ENCODE data around the gene SRC. TPM values are rescaled to one million over a fixed set of nuclear protein-coding genes. Genes with fewer than 3 reads are reported as not detected.
"Not testable (repeated sequence)": the region's sequence is repeated elsewhere in the genome, so short reads cannot be mapped to it uniquely, and the experiment has no call there.

The SRC gene
- total and polyA plus RNA-seq, 8 donors, result 37.4 to 93.0 (median 71.5) TPM

- ATAC-seq (peak; percentile 7), DNase-seq (peak in 1 of 4 donors; percentile 30)
- Histone ChIP-seq H3K4me1 (peaks cover 6 to 23% of the 10 kb centered on the region in 2 donors), H3K27ac (peak overlapping the region in 1 of 2 donors; percentile 18), H3K9me3 (no peaks in the 10 kb centered on the region), H3K36me3 (no peaks in the 10 kb centered on the region), H3K4me3 (no peak overlapping the region), H3K27me3 (no peaks in the 10 kb centered on the region)
- intact Hi-C loops (cut with DNase I), result no loop called here
- TF ChIP-seq, protein P1, sequence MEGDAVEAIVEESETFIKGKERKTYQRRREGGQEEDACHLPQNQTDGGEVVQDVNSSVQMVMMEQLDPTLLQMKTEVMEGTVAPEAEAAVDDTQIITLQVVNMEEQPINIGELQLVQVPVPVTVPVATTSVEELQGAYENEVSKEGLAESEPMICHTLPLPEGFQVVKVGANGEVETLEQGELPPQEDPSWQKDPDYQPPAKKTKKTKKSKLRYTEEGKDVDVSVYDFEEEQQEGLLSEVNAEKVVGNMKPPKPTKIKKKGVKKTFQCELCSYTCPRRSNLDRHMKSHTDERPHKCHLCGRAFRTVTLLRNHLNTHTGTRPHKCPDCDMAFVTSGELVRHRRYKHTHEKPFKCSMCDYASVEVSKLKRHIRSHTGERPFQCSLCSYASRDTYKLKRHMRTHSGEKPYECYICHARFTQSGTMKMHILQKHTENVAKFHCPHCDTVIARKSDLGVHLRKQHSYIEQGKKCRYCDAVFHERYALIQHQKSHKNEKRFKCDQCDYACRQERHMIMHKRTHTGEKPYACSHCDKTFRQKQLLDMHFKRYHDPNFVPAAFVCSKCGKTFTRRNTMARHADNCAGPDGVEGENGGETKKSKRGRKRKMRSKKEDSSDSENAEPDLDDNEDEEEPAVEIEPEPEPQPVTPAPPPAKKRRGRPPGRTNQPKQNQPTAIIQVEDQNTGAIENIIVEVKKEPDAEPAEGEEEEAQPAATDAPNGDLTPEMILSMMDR (IDR thresholded peaks at IDR 0.05), result no peak
Observed at GRCh38 chr20:37335642-37336368, 10.1 kb upstream of the SRC start.

GRCh38 chr20:37336369-37337207, 9.4 kb upstream of the SRC start:
- peaks cover 6 to 23% of the 10 kb centered on the region in 2 donors for H3K4me1 ChIP-seq
- peak in 2 of 4 donors; percentile 78 to 80 for DNase-seq

DNA sequence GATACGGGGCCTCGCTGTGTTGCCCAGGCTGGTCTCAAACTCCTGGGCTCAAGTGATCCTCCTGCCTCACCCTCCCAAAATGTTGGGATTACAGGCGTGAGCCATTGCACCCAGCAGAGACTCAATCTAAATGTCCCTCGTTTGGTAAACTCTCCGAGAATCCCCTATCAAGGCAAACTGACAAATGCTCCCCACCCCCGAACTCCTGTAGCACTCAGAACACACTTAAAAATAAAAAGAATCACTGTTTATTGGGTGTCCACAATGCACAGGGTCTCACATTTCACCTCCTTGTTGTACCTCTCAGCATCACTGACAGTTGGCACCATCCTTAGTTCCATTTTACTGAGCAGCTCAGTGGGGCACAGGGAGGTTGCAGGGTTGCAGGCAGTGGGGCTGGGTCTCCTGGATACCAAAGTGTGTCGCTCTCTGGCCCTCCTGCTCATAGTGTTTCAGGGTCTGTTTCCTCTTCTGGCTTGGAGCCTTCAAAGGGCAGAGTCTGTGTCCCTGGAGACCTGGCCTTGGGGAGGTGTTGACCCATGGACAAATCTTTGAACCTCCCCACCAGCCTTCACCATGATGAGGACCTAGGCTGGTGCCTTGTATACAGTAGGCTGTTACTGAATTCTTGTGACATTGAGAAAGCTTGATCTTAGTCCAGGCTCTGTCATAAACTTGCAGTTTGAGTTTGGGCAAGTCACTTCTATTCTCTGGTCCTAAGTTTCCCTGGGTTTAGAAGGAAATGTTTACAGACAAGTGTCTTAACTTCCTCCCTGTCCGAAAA, 8.5 kb upstream of the SRC start:
- Histone ChIP-seq H3K36me3 (no peaks in the 10 kb centered on the region), H3K9me3 (no peaks in the 10 kb centered on the region), H3K27me3 (no peaks in the 10 kb centered on the region), H3K4me3 (no peak overlapping the region), H3K4me1 (peaks cover 6 to 23% of the 10 kb centered on the region in 2 donors), H3K27ac (peak overlapping the region in 1 of 2 donors; percentile 18)
- DNase-seq (peak in 1 of 4 donors; percentile 10), ATAC-seq (no peak)
- intact Hi-C loops (cut with DNase I), result no loop called here
- TF ChIP-seq, protein P1 (IDR thresholded peaks at IDR 0.05), result no peak

More at GRCh38 chr20:37336369-37337207, 9.4 kb upstream of the SRC start:
- peak; percentile 72 for ATAC-seq
- Histone ChIP-seq H3K36me3 (no peaks in the 10 kb centered on the region), H3K4me3 (no peak overlapping the region), H3K27me3 (no peaks in the 10 kb centered on the region), H3K27ac (peak overlapping the region in 1 of 2 donors; percentile 18), H3K9me3 (no peaks in the 10 kb centered on the region)
- intact Hi-C loops (cut with DNase I), result no loop called here
- TF ChIP-seq, protein P1 (IDR thresholded peaks at IDR 0.05), result no peak

DNA sequence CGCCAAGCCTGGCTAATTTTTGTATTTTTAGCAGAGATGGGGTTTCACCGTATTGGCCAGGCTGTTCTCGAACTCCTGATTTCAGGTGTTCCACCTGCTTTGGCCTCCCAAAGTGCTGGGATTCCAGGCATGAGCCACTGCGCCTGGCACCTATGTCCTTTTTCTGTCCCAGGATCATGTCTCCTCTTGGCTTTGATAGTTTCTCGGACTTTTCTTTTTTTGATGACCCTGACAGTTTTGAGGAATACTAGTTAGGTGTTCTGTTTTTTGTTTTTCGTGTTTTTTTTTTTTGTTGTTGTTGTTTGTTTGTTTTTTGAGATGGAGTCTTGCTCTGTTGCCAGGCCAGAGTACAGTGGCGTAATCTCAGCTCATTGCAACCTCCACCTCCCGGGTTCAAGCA, 7.6 kb upstream of the SRC start:
- H3K27ac ChIP-seq; H3K36me3 ChIP-seq; H3K4me3 ChIP-seq; intact Hi-C loops (cut with DNase I); H3K27me3 ChIP-seq; H3K9me3 ChIP-seq; ATAC-seq: not testable (repeated sequence)
- H3K4me1 ChIP-seq, result peaks cover 6 to 23% of the 10 kb centered on the region in 2 donors
- DNase-seq, result peak in 1 of 4 donors; percentile 9

- Histone ChIP-seq H3K36me3 (no peaks in the 10 kb centered on the region), H3K4me1 (peaks cover 6 to 23% of the 10 kb centered on the region in 2 donors), H3K9me3 (no peaks in the 10 kb centered on the region), H3K4me3 (no peak overlapping the region), H3K27ac (no peak overlapping the region), H3K27me3 (no peaks in the 10 kb centered on the region)
- ATAC-seq (no peak), DNase-seq (peak in 1 of 4 donors; percentile 4)
- intact Hi-C loops (cut with DNase I), result no loop called here
- TF ChIP-seq, protein P1 (IDR thresholded peaks at IDR 0.05), result no peak
Observed at GRCh38 chr20:37339208-37339607, 6.7 kb upstream of the SRC start.

- H3K27me3 ChIP-seq; H3K27ac ChIP-seq; H3K9me3 ChIP-seq; intact Hi-C loops (cut with DNase I); ATAC-seq; H3K36me3 ChIP-seq; H3K4me3 ChIP-seq: not testable (repeated sequence)
- DNase-seq, result peak in 1 of 4 donors; percentile 11
- H3K4me1 ChIP-seq, result peaks cover 6 to 23% of the 10 kb centered on the region in 2 donors
Observed at GRCh38 chr20:37339764-37340109, 6.2 kb upstream of the SRC start.
